Stimulated activated CD4-positive, alpha-beta T cell treated with anti-CD3 and anti-CD28 coated beads, TNF-alpha, amount 100 ng/mL, for 4 hours (primary cell): ENCODE data around the gene NCOA6.
"Not testable (repeated sequence)": the region's sequence is repeated elsewhere in the genome, so short reads cannot be mapped to it uniquely, and the experiment has no call there.

Source experiments
- DNase-seq, 3 experiments: peaks; one replicate each; pipeline ENCODE4 v3.0.0-alpha.2; 2020; ENCODE audit warnings: low read depth in 3 of 3

NCOA6 gene

GRCh38 chr20:34719242-34720017 lies 106.0 kb downstream of the NCOA6 start:
- DNase-seq: not testable (repeated sequence)

DNA sequence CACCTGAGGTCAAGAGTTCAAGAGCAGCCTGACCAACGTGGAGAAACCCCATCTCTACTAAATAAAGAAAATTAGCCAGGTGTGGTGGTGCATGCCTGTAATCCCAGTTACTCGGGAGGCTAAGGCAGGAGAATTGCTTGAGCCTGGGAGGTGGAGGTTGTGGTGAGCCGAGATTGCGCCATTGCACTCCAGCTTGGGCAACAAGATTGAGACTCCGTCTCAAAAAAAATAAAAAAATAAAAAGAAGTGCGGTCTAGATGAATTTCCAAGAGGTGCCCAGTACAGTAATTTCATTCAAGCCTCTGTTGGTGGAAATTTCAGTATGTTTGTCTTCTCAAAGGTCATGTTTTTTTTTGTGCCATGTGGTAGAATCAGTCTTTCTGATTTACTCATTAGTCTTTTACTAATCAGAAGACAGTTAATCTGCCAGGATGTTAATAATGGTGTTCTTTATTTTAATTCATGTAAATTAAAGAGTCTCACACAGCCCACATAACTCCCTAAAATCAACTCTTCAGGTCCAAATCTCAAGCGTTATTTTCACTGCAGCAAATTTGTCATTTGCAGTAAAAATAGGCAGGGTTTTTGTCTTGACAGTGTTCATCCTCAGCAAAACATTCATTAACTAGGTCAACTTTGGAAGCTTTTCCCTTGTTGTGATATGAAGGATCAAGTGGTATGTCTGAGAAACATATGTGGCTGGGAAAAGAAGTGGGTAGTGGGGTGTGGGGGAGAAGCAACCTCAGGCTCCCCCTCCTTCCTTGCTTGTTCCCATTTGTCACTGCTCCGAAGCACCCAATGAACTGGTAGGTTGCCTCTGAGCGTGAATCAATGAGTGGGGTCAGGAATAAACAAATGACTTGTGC lies 108.0 kb downstream of the NCOA6 start:
- DNase-seq: no peak

DNA sequence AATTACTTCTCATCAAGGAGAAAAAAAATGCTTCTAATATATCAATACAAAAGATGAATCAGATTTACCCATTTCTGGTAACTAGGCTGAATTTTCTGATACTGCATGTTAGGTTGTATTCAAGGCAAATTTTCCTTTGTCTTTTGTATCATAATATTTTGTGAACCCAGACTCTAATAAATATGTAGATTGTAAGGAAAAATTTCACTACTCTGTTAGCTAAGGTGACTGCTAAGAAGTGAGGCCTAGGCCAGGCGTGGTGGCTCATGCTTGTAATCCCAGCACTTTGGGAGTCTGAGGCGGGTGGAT lies 108.6 kb downstream of the NCOA6 start:
- no peak for DNase-seq

GRCh38 chr20:34715384-34715783 lies 110.1 kb downstream of the NCOA6 start:
- DNase-seq: no peak

DNA sequence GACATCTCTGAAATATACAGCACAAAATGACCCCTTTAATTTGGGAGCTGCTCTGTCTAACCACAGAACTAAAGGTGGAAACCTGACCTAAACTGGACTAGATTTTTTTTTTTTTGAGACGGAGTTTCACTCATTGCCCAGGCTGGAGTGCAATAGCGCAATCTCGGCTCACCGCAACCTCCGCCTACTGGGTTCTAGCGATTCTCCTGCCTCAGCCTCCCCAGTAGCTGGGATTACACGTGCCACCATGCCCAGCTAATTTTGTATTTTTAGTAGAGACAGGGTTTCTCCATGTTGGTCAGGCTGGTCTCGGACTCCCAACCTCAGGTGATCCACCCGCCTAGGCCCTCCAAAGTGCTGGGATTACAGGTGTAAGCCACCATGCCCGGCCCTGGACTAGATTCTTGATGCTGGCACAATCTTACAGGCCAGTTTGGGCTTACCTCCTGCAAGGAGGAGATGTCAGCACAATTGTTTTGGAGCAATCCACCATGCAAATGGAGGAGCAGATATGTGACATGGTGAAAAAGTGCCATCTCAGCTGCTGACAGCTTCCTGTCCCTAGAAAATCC lies 111.4 kb downstream of the NCOA6 start:
- DNase-seq: not testable (repeated sequence)

- no peak for DNase-seq
These were observed 112.1 kb downstream of the NCOA6 start for GRCh38 chr20:34713194-34713943.

DNA sequence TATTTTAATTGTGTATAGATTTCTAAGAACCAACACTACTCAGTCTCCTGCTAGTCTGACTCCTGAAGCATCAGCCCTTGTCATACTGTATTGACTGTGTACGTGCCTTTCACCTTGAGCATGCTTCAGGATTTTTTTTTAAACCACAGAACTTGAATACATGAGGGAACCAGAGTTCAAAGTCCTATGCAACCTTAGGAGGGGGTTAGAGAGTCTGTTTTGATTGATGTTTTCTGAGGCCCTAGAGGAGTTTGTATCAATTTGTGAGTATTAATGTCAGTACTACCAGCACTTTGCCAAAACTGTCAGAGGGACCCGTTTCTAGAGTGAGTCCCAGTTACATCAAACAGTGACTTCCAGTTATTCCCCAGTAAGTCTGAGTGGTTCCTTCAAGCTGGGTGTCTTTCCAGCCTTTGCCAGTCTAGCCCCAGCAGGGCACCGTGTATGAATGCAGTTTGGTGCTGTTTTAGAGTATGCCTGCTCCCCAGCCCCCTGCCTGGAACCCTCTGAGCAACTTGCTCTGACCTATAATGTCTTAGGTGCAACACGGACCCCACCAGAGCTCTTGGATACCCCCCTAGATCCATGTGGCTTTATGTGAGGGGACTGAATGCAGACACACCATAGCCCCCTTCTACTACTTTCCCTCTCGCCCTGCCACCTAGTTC lies 112.8 kb downstream of the NCOA6 start:
- DNase-seq: no peak

DNA sequence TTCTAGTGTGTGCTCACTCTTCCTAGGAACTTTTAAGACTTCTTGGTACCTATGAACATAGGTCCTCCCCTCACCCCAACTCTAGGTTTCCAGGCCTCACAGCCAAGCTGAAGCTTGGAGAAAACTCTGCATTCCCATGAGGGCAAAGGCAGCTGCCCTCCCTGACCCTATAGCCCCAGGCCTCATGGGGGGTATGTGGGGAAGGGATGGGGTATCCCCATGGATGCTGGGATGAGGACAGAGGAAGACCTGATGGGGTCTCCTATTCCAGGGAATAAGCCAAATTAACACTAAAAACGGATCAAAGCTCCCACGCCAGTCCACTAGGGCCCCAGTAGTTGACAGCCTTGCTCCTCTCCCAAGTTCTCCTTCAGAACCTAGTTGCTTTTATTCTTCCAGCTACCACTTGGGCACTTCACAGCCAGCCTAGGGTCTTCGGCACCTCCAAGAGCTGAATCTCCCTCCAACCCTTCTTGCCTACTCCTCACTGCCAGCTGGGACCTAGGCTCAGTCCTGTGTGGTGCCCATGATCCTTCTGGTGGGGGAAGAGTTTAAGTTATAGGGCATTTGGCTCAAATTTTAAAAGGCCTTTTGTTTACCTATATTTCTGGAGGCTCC lies 113.5 kb downstream of the NCOA6 start:
- no peak for DNase-seq

DNA sequence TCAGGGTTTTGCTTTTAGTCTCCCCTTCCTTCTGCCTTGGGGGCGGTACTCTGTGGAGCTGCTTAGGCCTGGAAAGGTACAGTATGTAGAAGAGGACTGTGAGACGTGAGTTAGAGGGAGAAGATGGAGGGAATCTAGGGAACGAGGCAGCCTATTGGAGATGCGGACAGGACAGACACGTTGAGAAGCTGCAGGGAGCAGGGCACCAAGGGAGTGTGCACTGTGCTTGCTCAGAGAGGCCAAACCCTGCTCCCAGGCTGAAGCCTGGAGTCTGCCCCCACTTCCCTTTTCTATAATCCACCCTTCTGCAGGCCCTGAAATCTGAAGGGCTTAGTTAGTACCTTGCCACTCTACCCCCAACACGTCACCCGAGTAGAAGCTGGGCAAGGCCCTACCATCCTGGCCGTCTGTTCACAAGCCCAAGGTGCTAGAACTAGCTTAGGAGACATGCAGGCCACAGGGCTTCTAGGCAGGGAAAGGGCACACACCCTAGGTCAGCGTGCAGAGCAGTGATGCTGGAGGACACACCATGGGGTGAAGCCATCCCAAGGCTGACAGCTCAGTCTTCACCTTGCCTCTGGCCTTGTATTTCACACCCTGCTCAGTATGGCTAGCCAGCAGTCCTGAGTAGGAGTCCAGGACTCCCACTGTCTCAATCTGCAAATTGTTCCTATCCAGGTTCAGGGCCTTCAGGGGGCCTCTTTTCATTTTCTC lies 114.4 kb downstream of the NCOA6 start:
- DNase-seq: no peak

DNA sequence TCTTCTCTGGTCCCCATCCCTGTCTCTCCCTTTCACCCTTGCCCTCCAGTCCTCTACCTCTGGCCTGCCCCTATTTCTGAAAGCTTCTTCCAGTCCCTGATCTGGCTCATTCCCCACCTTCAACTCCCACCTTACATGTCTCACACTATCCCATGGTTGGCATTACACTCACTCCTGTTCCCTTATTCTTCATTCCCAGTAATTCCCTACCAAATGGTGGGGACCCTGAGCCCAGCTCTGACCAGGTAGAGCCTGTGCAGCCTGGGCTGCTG lies 114.9 kb downstream of the NCOA6 start:
- DNase-seq: no peak

DNA sequence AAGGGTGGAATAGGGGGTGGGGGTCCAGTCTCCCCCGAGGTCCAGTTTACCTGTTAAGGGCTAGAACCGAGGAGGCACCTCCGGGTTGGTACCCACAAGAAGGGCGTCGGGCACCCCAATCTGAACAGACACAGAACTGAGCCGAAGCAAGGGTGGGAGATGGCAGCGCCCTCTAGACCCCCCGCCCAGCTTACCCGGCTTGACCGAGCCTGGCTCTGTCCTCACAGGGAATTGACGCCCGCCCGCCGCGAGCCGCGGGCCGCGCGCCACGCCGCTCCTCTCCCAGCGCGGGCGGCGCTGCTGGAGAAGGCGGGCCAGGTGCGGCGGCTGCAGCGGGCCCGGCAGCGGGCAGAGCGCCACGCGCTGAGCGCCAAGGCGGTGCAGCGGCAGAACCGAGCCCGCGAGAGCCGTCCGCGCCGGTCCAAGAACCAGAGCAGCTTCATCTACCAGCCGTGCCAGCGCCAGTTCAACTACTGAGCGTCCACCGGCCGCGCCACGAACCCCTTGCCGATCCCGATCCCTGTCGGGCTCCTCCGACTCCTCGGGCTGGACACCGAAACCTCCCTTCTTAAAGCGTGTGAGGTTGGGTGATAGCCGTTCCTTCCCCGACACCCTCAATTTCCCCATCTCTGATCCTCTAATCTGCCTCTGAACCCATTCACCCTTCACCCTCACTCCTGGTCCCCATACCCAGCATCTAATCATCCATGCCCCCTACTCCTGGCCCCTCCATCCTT lies 115.5 kb downstream of the NCOA6 start:
- DNase-seq: peak in 2 of 3 experiments; percentile 23 to 49

GRCh38 chr20:34709044-34709830 lies 116.2 kb downstream of the NCOA6 start:
- DNase-seq: peak; percentile 53 to 81 (median 65)

- peak; percentile 17 to 25 (median 21) for DNase-seq
These were observed 116.8 kb downstream of the NCOA6 start for GRCh38 chr20:34708621-34709043.

GRCh38 chr20:34706912-34707784 lies 118.3 kb downstream of the NCOA6 start:
- no peak for DNase-seq

DNA sequence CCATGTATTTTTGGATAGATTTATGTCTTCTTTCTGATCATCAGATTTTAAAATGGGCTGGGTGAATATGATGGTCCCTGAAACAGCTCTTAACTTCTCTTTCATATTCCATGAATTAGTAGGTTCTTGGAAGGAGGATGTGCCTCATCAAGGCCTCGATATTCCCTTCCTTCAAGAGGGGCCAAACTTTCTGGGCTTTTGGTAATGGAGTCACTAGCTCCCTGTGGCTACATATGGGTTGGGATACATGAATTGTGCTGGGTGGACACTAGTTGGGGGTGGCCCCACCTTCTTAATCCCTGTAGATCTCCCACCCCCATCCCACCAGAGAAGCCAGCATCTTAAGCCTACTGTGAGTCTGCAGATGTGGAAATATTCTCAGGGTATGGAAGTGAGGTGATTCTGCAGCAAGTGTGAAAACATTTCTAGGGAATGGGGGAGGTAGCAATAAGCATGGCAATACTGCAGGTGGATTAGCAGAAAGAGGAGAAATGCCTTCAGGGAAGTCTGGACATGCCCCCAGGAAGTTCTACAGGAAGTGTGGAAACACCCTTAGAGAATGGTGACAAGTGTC lies 119.1 kb downstream of the NCOA6 start:
- DNase-seq: no peak

GRCh38 chr20:34705397-34706301 lies 119.8 kb downstream of the NCOA6 start:
- no peak for DNase-seq

DNA sequence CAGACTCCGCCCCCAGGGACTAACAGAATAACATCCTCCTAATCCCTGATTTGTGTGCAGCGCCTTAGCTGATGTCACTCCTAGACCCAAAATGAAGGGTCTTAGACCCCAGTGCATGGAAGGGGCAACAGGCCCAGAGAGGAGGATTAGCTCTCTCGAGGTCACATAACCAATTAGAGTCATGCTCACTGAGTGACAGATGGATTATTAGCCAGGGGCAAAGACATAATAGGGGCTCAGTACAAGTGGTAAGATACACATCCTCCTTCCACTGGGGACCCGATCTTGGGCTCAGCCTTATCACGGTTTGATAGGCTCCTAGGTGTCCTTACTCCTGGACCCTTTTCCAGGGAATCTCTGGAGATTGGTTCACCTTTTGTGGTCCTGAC lies 120.4 kb downstream of the NCOA6 start:
- no peak for DNase-seq
